AG20443 (cell line): Measurements from ENCODE around the gene COL27A1.
A peak's percentile ranks its signal among the peaks of the same experiment; 100 is the strongest.

Experiments
- DNase-seq: peaks from one replicate; pipeline ENCODE4 v3.0.0; 2012; ENCODE audit warnings: low spot score, mixed read lengths

The COL27A1 gene

DNA sequence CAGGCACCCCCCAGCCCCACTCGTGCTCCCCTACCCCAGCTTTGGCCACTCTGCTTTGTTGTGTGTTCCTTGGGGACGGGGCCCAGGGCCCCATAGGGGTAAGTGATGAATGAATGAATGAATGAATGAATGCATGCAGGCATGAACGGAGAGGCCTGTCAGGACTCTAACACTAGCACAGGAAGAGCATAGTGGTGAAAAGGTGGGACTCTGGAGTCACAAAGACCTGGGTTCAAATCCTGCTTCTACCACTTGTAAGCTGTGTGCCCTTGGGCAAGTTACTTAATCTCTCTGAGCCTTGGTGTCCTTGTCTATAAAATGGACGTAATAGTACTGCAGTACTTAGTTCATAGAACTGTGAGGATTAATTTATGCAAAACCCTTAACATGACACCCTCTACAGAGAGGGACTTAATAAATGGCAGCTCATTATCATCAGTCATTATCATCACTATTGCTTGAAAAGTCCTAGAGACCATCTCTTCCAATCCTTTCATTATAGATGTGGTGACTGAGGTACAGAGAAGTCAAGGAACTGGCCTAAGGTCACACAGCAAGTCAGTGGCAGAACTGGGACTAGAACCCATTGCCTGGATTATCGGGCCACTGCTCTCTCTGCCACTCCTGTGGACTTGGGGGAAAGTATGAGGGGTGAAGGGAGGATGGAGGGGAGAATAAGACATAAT lies 187.6 kb downstream of the COL27A1 start:
- no peak for DNase-seq

DNA sequence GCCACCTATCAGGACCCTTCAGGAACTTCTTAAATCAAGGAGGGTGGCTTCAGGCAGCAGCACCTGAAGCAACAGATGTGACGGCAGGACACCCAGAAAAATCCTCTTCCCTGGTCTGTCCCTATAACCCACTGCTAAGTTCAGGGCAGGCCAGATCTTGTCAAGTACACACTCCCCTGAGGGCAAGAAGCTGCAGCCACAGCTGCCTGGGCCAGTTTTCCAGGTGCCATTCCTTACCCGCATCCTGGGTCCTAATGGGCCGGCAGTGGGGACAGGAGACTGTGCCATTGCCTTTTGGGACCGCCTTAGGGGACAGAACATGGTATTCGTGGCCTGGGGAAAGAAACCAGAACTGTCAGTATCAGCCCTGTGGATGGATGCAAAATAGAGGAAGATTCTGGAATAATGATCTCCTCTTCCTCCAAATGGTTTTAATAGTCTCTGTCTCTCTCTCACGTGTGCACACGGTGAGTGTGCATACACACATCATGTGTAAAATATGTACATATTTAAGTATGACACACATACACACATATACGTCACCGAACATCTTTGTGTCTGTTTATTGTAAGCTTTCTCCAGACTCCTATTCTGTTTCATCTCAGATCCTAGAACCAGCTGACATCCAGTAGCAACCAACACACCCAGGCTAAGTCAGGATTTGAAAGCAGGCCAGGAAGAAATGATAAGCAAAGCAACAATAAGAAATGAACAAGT lies 188.3 kb downstream of the COL27A1 start:
- no peak for DNase-seq

DNA sequence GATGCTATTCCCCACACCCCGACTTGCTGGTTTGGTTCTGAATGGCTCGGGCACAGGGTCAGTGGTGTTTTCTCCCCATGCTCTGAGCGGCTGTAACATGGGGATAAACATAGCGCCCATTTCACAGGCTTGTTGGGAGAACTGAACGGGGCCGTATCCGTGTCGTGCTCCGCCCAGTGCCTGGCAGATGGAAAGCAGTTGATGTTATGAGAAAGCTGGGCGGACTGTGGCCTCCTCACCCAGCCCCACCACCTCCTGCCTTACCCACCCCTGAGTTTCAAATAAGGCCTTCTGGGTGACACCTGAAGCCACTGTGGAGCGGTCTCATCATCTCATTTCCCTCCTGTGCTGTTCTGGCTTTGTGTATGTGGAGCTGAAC lies 188.8 kb downstream of the COL27A1 start:
- DNase-seq, result no peak

DNA sequence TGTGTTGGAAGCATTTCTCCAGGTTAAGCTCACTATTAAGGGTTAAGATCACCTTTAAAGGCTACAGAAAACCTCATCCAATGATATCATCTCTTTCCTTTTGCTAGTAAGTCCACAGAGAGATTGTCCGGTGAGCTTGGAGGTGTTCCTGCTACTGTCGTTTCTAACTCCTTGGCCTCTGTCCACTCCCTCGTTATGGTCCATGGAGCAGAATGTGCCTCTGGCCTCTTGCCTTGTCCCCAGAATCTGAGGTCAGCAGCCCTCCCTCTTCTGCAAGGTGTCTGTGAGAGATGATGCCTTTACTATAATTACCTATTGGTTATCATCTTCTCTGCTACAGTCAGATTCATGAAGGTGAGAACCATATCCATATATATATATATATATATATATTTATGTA lies 189.4 kb downstream of the COL27A1 start:
- no peak for DNase-seq

DNA sequence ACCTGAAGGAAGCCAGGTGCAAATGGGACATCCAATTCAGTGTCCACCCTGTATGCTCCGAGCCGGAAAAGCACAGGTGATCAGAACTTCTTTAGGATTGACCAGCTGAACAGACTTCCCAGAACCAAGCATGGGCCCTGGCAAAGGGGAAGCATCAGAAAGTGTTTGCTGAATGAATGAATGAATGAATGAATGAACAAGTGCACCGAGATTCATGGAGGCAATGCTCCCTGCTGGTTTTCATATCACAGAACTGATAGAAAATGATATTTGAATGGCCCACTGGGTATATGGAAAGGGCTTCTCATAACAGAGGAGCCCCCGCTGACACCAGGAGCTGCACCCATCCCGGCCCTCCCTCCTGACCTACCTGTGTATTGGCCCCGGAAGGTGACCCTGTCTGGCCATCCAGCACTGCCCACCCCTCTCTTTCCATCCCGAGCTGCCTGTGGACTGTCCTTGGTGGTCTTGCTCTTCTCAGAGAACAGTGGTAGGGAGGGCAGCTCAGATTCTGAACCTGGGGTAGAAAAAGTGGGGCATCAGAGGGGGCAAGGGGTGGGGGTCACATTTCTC lies 190.2 kb downstream of the COL27A1 start:
- DNase-seq, result no peak

DNA sequence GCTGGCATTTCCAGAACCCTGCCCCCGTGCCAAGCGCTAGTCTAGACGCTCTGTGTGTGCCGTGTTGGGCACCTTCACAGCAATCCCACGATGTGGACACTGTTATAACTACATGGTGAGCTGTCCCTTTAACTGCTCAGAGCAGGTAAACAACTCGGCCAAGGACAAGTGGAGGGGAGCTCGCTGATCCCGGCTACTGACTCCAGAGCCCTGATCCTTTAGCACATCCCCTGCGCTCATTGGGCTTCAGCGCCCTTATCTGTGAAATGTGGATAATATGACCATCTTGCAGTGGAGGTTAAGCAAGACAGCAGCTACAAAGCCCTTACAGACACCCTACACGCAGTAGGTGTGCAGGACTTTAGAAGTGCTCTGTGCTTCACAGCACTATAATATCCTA lies 190.8 kb downstream of the COL27A1 start:
- DNase-seq, result no peak

DNA sequence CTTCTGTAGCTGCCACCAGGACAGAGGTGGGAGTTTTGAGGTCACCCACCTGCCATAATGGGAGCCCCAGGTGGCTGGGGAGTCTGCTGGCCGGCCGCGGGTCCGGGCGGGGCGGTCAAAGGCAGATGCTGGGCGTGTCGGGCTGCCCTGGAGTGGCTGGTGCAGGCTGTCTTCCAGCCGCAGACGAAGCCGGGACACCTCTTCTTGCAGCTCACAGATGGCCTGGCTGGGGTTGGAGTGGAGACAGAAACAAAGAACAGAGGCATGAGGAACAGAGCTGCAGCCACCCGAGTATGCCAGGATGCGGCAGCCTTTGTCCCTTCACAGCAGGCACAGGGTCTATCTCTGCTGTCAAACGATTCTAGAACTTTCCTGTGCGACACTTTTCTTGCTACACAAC lies 192.3 kb downstream of the COL27A1 start:
- DNase-seq, result no peak

DNA sequence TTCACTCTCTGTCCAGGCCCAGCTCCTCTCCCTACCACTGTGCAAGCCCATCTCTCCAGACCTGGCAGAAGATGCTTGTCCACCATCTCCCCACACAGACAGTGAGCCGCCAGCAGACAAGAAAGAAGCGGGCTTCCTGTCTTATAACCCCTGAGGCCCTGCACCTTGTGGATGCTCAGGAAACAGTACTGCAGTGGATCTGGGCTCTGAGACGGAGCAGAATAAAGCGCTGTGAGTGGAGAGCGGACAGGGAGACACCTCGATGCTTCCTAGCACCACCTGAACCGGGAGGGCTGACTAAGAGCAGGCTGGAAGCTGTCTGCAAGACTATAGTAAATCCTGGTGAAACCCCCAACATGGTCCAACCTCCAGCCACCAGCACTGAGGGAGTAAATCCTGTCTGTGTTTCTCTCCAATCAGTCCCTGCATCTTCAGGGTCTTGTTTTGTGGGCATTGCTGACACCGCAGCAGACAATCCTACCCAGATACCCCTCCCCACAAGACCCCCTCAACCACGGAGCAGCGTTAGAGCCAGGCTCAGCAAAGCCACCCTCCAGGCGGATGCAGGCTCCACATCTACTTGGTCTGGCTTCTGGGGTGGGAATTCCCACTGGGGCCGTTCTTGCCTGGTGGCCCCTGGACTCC lies 193.0 kb downstream of the COL27A1 start:
- DNase-seq, result no peak

DNA sequence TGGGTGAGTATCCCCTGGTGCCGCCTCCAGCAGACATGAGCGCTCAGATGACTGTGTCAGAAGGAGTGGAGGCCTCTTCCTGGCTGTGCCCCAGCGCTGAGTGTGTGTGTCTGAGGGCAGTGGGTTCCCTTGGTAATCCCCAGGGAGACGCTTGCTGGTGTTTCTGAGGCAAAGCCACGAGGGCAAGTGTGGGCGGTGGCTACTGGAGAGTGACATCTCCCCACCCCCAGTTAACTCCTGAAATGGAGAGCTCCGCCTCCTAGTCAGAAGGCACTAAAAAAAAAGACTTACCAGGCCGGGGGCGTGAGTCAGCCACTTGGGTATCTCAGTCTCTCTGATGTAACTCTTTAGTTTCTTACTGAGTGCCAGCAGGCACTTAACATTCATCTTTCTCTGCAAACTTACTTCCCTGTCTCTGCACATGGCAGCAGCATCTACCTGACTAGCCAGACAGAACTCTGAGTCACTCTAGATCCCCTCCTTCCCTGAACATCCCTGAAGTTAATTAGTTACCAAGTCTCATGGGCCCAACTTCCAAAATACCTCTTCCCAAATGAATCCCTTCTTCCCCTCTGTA lies 193.7 kb downstream of the COL27A1 start:
- peak; percentile 94 for DNase-seq

DNA sequence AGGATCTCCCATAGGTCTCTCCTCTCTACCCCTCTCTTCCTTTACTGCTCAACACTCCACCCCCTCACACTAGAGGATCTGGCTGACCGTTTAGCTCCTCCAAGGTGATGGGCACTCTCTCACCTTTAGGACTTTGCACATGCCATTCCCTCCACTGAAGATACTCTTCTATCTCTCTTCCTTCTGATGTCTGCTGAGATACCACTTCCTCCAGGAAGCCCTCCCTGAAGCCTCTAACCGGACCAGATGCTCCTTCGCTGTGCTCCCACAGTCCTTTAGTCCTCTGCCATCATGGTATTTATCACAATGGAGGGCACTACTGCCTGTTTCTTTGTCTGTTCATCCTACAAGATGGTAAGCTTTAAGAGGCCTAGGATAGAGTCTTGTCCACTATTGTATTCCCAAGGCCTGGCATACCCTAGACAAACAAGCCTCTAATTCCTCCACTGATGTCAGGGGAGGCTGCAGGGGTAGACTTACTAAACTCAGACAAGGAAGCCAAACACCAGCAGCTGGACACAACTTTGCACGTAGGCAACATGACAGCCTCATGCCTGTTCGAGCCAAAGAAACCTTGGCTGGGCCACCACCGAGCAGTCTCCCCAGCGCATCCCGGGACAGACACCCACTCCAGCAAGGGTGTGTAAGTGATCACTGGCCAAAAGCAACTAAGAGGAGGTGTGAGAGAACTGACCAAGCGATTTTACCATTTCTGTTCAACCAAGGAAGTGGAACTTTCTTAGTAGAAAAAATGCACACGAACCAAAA lies 194.6 kb downstream of the COL27A1 start:
- DNase-seq, result no peak

DNA sequence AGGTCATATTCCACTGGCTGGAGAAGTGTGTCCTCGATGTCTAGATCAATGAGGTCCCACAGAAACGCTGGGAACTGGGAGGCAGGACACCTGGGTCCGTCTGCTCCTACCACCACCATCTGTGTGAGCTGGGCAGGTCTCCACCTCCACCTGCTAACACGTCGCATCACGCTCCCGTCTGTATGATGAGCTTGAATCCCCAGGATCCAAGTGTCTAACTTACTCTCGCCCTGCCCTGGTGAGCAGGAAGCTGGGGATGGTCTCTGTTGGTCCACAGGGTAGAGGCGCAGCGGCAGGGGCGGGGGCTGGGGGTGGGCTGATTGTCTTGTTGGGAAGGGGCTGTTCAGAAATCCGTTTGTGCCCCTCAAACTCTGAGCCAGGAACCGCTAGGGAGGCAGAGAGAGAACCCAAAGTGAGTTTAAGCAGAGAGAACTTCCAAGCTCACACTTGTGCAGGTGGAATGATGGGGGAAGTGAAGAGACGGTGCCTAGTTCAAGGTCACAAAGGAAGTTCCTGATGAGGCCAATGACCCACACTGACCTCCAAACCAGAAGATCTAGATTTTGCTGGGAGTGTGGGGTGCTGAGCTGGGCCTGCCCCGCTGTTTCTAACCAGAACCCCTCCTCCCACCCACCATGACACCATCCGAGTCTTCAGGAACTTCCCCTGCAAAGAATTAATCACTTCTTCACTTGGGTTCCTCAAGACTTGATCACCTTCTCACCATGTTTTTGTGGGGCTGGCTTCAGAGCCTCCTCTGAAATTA lies 195.5 kb downstream of the COL27A1 start:
- no peak for DNase-seq

DNA sequence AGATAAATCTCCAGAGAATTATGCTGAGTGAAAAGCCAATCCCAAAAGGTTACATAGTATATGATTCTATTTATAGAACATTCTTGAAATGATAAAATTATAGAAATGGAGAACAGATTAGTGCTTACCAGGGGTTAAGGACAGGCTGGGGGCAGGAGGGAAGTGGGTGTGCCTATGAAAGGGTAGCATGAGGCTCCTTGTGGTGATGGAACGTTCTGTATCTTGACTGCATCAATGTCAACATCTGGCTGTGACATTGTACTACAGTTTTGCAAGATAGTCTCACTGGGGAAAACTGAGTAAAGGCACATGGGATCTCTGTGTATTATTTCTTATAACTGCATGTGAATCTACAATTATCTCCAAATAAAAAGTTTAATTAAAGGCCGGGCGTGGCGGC lies 196.6 kb downstream of the COL27A1 start:
- DNase-seq, result no peak

DNA sequence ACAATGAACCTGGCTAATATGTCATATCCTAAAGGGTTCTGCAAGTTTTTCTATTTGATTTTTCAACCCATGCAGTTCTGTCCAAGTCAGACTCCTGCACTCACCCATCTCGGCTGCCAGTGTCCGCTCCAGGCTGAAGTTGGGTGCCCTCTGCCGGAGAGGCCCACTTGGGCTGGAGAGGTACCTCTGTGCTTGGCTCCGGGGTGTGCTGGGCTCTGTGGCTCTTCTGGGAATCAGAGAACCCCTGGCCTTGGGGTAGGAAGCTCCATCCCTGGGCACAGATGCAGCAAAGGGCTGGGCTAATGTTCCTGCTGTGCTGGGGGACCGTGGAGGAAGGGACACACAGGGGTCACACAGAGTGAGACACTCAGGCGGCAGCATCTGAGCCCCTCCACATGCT lies 200.5 kb downstream of the COL27A1 start:
- no peak for DNase-seq

DNA sequence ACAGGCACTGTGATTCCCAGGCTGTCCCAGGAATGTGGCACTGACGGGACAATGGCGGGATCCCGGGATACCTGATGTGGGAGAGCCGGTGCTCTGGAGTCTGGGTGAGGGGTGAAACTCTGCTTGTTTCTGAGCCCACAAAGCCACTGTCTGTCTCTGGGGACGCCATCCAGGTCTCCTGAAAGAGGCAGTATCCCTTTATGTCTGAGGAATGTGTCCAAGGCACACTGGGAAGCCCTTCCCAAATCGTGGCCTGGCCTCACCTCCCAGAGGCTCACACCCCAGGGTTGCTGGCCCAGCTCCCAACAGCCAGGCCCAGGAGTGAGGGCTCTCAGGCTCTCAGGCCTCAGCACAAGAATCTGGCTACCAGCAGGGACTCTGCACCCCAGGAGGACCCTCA lies 201.5 kb downstream of the COL27A1 start:
- DNase-seq, result no peak

DNA sequence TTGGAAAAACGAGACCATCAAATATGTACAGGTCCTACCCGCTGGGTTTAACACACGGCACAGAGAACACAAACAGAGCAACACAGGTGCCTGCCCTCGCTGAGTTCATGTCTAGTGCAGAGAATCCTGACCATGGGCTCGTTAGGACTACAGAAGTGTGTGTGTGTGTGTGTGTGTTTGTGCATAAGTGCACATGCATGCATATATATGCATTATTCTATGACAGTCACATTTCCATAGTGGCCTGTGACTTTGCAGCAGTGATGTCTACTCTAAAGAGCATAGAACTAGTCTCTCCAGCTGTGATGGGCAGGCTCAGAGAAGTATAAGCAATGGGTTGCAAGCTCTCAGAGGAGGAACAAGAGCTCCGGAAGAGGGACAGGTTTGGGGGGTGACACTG lies 202.0 kb downstream of the COL27A1 start:
- DNase-seq, result no peak

DNA sequence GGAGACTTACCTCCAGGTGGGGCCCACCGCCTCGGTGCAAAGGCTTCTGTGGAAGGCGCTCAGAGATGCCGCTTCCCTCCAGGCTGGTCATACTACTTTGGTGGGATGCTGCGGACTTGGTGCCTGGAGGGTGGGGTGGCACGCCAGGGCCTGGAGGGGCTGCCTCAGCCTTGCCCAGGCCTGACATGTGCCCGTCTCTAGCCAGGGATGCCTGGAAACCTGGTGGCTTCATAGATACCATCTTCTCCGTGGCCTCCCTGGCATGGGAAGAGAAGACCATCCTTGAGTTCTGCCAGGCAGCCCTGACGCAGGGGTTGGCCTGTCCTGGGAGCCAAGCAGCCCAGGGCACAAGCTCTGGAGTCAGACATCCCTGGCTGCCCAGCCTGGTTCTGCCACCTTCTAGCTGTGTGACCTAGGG lies 202.6 kb downstream of the COL27A1 start:
- DNase-seq, result no peak

DNA sequence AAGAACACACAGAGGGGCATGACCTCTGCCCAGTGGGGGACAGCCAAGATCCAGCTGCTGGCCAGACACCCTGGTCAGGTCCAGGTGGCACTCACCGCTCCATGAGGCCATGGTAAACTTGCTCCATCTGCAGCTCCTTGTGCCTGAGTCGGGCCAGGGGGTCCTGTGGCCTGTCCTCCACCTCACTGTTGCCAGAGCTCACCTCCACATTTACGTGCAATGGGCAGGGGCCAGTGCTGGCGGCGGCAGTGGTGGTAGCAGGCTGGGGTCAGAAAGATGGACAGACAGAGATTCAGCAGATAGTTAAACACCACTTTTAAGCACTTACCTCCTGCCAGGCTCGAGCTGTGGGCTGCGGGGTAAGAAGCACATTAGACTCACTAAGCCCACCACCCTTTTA lies 204.5 kb downstream of the COL27A1 start:
- no peak for DNase-seq

DNA sequence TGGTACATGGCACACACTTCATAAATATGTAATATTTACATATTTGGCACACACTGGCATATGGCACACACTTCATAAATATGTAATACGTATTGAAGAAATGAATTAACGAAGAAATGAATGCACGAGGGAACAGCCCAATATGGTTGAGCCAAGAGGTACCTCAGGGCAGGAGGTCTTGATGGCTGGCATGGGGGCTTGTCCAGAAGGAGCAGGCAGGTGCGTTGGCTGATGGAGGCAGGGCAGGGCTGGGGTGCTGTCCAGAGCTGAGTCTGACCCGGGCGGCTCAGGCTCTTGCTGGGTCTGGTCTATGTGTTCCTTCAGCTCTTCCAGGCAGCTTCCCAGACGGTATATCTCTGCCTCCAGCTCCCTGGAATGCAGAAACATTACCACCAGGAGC lies 206.2 kb downstream of the COL27A1 start:
- DNase-seq, result no peak
